Measurements from ENCODE around the gene SOBP. TPM values are rescaled to one million over a fixed set of nuclear protein-coding genes. Genes with fewer than 3 reads are reported as not detected.

SOBP gene
- polyA plus RNA-seq, 2 of the 4 experiments (the other 2 are of a cell fraction): 0.18 to 0.53 TPM

GRCh38 chr6:107509506-107509905, 19.6 kb downstream of the SOBP start (continued):
- TF ChIP-seq GATA3 (IDR thresholded peaks at IDR 0.05; ENCODE audit: borderline replicate concordance) (no peak), NR3C1 (IDR thresholded peaks at IDR 0.05) (no peak), JUN (IDR thresholded peaks at IDR 0.05) (no peak), HOXB5 (CRISPR knock-in tag; IDR thresholded peaks at IDR 0.05) (no peak)

GRCh38 chr6:107510108-107510507, 20.2 kb downstream of the SOBP start:
- no peak overlapping the region for H3K4me2 ChIP-seq
- 30% methylated on average over 2 of the region's 2 CpGs for WGBS (ENCODE audit: missing lambda C conversion rate)
- ATAC-seq (no peak), DNase-seq (ENCODE audit: low read depth in 1 of 2, low spot score in 1 of 2) (no peak), FAIRE-seq (no peak)
- ChIA-PET CTCF (no interaction called here), POLR2A (interaction anchor here (0.5 kb wide), 1 partner anchor 400 kb away, joined by 3 read pairs; no protein-coding TSS in a partner anchor)
- no peaks in the 10 kb centered on the region for H3K4me1 ChIP-seq
- no peak overlapping the region for H3K4me3 ChIP-seq
- no peak for TF ChIP-seq RARB (CRISPR knock-in tag; IDR thresholded peaks at IDR 0.05)
- no peak for TF ChIP-seq ELK1 (IDR thresholded peaks at IDR 0.05; ENCODE audit: low read depth, low read length)
- TF ChIP-seq HDAC2 (IDR thresholded peaks at IDR 0.05): no peak
- no peak for TF ChIP-seq CBX2 (IDR thresholded peaks at IDR 0.05; ENCODE audit: borderline replicate concordance, low read depth)
- no peak overlapping the region for H3K27ac ChIP-seq
- H3K9me3 ChIP-seq: no peaks in the 10 kb centered on the region; the same call in 2 of the 3 replicates

- FAIRE-seq: no peak
- ATAC-seq: no peak
- H3K4me2 ChIP-seq: no peak overlapping the region
- no peaks in the 10 kb centered on the region for H3K4me1 ChIP-seq
- ChIA-PET CTCF (no interaction called here), POLR2A (no interaction called here)
- WGBS (ENCODE audit: missing lambda C conversion rate): 63% methylated on average over 5 of the region's 5 CpGs
- H3K9me3 ChIP-seq: no peaks in the 10 kb centered on the region; the same call in 2 of the 3 replicates
- no peak overlapping the region for H3K27ac ChIP-seq
- no peak for DNase-seq (ENCODE audit: low read depth in 1 of 2, low spot score in 1 of 2)
- H3K4me3 ChIP-seq: no peak overlapping the region
- TF ChIP-seq POLR2AphosphoS2 (conservative IDR thresholded peaks at IDR 0.05; ENCODE audit: low read length): no peak
- no peak for TF ChIP-seq HOXB5 (CRISPR knock-in tag; IDR thresholded peaks at IDR 0.05)
- TF ChIP-seq HOXB13 (CRISPR knock-in tag; IDR thresholded peaks at IDR 0.05; ENCODE audit: low read depth): no peak
- no peak for TF ChIP-seq ZFP36 (IDR thresholded peaks at IDR 0.05; ENCODE audit: borderline replicate concordance, partially characterized antibody)
- TF ChIP-seq FOSB (CRISPR knock-in tag; IDR thresholded peaks at IDR 0.05): no peak
Observed at GRCh38 chr6:107511511-107511993, 21.6 kb downstream of the SOBP start.

- ATAC-seq: no peak
- Histone ChIP-seq H3K4me3 (no peak overlapping the region), H3K27ac (no peak overlapping the region), H3K4me1 (no peaks in the 10 kb centered on the region), H3K4me2 (no peak overlapping the region), H3K9me3 (no peaks in the 10 kb centered on the region; the same call in 2 of the 3 replicates)
- 58% methylated on average over 2 of the region's 2 CpGs for WGBS (ENCODE audit: missing lambda C conversion rate)
- DNase-seq (ENCODE audit: low read depth in 1 of 2, low spot score in 1 of 2): no peak
- CTCF ChIA-PET: no interaction called here
- POLR2A ChIA-PET: no interaction called here
- no peak for FAIRE-seq
- TF ChIP-seq USF2 (IDR thresholded peaks at IDR 0.05) (0 out of 2 replicates have a peak, but pooled peaks have one; percentile 4), PHF8 (IDR thresholded peaks at IDR 0.05; ENCODE audit: borderline replicate concordance, low read depth) (no peak), CBX2 (IDR thresholded peaks at IDR 0.05; ENCODE audit: borderline replicate concordance, low read depth) (no peak), NFE2L2 (conservative IDR thresholded peaks at IDR 0.05; ENCODE audit: low read length) (no peak)
Observed at GRCh38 chr6:107513214-107513613, 23.3 kb downstream of the SOBP start.

GRCh38 chr6:107515955-107516354, 26.0 kb downstream of the SOBP start:
- Histone ChIP-seq H3K9me3 (no peaks in the 10 kb centered on the region; the same call in 2 of the 3 replicates), H3K4me2 (no peak overlapping the region), H3K27ac (no peak overlapping the region), H3K4me3 (no peak overlapping the region), H3K4me1 (no peaks in the 10 kb centered on the region)
- ChIA-PET CTCF (no interaction called here), POLR2A (no interaction called here)
- 87% methylated on average over 5 of the region's 5 CpGs for WGBS (ENCODE audit: missing lambda C conversion rate)
- ATAC-seq (no peak), DNase-seq (ENCODE audit: low read depth in 1 of 2, low spot score in 1 of 2) (no peak), FAIRE-seq (no peak)
- TF ChIP-seq TFCP2L1 (CRISPR knock-in tag; IDR thresholded peaks at IDR 0.05): no peak
- no peak for TF ChIP-seq MAFK (IDR thresholded peaks at IDR 0.05; ENCODE audit: partially characterized antibody)
- no peak for TF ChIP-seq E2F6 (IDR thresholded peaks at IDR 0.05; ENCODE audit: borderline replicate concordance, low read depth)
- no peak for TF ChIP-seq BHLHE40 (IDR thresholded peaks at IDR 0.05; ENCODE audit: low read depth, low read length)
- TF ChIP-seq RARB (CRISPR knock-in tag; IDR thresholded peaks at IDR 0.05): no peak
- no peak for TF ChIP-seq HOXA7 (CRISPR knock-in tag; IDR thresholded peaks at IDR 0.05)
- TF ChIP-seq PBX3 (IDR thresholded peaks at IDR 0.05): no peak
- no peak for TF ChIP-seq PHF8 (IDR thresholded peaks at IDR 0.05; ENCODE audit: borderline replicate concordance, low read depth)
- TF ChIP-seq MAZ (IDR thresholded peaks at IDR 0.05; ENCODE audit: borderline replicate concordance, low read depth, low read length): no peak
- TF ChIP-seq HOXB5 (CRISPR knock-in tag; IDR thresholded peaks at IDR 0.05): no peak
- no peak for TF ChIP-seq BCL3 (IDR thresholded peaks at IDR 0.05)
- TF ChIP-seq EHF (CRISPR knock-in tag; IDR thresholded peaks at IDR 0.05): no peak
- TF ChIP-seq ZC3H11A (IDR thresholded peaks at IDR 0.05): no peak
- TF ChIP-seq CEBPB (IDR thresholded peaks at IDR 0.05): no peak
- TF ChIP-seq FOSB (CRISPR knock-in tag; IDR thresholded peaks at IDR 0.05): no peak

All from A549 (cell line).